ENCODE measurements around the gene CCR5AS.
"Not testable (repeated sequence)": the region's sequence is repeated elsewhere in the genome, so short reads cannot be mapped to it uniquely, and the experiment has no call there.

CCR5AS gene

DNA sequence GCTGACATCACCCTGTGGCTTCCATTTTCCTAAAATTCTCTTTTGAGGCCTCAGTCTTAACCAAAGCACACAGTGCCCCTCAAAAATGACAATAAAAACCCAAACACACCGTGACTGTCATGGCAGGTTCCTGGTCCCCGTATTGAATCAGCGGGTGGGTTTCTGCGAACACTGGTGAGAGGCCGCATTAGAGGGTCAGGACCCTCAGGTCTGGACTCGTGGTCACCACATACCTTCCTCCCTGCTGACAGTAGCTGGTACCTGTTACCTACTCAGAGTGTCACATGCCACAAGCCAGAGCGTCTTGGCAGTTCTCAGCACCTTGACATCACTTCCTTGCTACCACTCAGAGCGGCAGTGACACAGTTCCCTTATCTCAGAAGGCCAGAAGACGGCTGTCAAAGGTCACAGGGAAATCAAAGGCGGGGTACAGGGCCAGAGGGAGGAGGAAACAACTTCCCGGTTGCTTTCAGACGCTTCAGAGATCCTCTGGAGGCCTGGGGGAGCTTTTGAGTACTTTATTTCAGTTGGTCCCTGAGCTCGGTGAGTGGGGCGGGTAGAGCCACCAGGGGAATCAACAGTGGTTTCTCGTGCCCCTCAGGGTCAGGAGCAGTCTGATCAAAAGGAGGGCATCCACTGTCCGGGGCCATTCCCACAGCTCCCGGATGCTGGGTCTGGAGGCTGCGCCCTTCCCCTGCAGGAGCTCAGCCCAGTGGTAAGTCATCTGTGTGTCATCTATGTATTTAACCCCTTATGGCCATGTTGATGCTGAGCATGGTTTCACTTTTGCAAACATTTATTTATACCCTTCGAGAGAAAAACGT is at the start of gene CCR5AS, which contains the start of gene CCRL2:
TSS of gene CCR5AS (minus strand) at position 279 of the 824 bp plus-strand sequence.
TSS of gene CCRL2 (plus strand) at position 472 of the 824 bp plus-strand sequence. CDS start 821 bp downstream, outside the sequence.
- DNase-seq (ENCODE audit: extremely low read depth in 1 of 2, low read depth in 1 of 2), result peak in 1 of 2 donors; percentile 10

GRCh38 chr3:46456118-46456517 is 49.3 kb upstream of the CCR5AS start:
- DNase-seq (ENCODE audit: extremely low read depth in 1 of 2, low read depth in 1 of 2), result no peak

DNA sequence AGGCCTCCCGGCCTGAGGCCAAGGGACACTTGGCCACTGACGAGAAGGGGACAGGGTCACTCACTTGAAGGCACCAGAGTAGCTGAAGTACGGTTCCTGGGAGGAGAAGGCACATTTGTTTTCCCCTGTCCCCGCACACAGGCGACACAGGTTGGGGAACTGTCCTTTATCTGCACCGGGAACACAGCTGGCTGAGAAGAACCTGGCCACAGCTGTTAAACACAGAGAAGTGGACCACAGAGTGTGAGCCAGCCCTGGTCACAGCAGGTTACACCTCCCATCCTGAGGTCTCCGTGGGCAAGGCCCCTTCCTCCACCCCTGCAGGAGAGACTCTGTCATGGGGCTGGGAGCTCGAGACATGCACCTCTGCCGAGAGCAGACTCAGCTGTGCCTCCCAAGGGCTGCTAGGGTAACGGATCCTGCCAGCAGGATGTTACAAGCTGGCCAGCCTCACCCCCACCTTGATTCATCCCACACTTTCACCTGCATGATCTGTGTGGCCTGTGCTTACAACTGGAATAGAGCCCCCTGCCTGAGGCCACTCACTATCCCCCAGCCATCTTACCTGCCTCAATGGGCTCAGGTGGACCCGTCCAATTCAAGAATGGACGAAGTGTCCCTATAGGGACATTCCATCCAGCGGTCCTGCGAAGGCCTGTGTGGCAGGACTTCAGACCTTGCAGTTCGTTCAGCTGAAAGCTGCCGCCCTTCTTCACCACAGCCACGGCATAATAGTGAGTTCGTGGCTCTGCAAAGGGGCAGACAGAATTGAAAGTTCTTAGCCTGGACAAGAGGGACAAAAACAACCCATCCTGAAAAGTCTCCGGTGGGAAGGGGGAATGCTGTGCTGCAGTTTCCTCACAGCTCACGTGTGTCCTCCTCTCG is 48.6 kb upstream of the CCR5AS start:
- DNase-seq (ENCODE audit: extremely low read depth in 1 of 2, low read depth in 1 of 2), result no peak

DNA sequence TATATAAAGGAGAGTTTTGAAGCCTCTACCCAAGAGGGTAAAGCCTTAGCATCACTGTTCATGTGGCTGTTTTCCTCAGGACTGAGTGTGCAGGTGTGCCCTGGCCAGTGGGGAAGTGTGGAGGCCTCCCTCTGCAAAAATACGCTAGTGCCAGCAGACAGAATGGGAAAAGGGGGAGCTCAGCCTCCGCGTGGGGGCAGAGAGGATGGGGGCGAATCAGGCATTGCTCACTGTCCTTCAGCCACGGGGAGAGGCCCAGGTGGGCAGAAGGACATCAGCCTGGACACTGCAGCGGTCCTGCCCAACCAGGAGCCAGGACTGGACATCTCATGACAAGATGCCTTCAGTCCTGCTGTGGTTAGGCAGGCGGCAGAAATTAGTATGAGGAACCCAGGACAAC is 47.7 kb upstream of the CCR5AS start:
- no peak for DNase-seq (ENCODE audit: extremely low read depth in 1 of 2, low read depth in 1 of 2)

DNA sequence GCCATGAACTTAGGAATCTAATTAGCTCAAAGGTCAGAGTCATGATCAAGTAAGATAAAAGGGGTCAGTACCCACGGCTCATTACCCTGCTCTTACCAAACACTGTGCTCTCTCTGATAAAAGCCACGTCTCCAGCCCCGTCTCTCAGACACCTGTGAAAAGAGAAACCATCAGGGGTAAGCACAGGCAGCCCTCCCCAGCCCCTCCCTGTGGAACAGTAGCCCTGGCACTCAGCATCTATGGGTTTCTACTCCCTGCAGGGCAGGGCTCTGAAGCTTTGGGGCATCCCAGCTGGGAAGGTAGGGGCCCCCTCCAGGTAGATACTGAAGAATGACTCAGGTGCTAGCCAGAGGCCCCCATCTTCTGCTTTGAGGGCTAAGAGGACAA is 47.3 kb upstream of the CCR5AS start:
- DNase-seq (ENCODE audit: extremely low read depth in 1 of 2, low read depth in 1 of 2), result no peak

GRCh38 chr3:46453526-46454208 is 46.8 kb upstream of the CCR5AS start:
- DNase-seq (ENCODE audit: extremely low read depth in 1 of 2, low read depth in 1 of 2), result no peak

GRCh38 chr3:46449755-46450552 is 43.1 kb upstream of the CCR5AS start:
- DNase-seq (ENCODE audit: extremely low read depth in 1 of 2, low read depth in 1 of 2), result no peak

- no peak for DNase-seq (ENCODE audit: extremely low read depth in 1 of 2, low read depth in 1 of 2)
Observed at GRCh38 chr3:46448721-46449120, 41.9 kb upstream of the CCR5AS start.

GRCh38 chr3:46447228-46447985 is 40.5 kb upstream of the CCR5AS start:
- no peak for DNase-seq (ENCODE audit: extremely low read depth in 1 of 2, low read depth in 1 of 2)

DNA sequence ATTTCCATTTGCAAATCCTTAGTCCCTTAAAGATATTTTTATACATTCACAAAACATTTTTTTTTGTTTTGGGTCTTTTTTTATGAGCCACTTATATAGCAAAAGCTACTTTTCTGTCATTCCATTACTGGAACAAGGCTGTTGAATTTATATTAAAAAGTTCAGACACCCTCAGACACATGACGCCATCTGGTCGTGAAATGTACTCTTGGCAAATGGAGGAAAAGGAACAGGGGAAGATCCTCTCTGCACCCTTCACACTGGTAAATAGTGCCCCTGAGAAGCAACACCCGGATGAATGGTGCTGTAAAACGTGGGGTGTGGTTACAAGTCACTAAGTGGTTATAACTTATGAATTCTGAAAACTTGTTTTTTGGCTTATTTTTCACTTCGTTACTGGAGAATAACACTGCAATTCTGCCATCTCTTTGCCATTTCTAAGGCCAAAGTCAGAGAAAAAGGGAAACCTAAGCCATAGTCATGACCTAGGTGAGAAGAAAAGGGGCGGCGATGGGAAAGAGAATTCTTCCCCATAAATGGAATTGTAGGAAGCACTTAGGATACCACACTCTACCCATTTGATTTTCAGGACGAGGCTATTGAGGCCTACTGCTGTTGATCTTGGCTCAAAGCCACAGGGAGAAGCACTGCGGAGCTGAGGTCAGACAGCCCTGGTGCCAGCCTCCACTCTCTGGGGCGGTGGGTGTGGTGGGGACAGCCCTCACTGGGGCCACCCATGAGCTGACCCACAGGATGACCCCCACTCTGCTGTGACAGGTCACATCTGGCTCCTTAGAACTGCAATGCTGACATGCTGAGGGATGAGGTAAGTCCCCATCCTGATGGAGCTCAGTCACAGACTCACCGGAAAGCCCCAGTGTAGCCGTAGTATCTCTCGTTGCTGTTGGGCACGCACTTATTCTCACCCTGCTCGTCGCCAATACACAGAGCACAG is 36.0 kb upstream of the CCR5AS start:
- DNase-seq (ENCODE audit: extremely low read depth in 1 of 2, low read depth in 1 of 2), result peak in 1 of 2 donors; percentile 11

- DNase-seq (ENCODE audit: extremely low read depth in 1 of 2, low read depth in 1 of 2), result peak in 1 of 2 donors; percentile 7
Observed at GRCh38 chr3:46440531-46441294, 33.8 kb upstream of the CCR5AS start.

DNA sequence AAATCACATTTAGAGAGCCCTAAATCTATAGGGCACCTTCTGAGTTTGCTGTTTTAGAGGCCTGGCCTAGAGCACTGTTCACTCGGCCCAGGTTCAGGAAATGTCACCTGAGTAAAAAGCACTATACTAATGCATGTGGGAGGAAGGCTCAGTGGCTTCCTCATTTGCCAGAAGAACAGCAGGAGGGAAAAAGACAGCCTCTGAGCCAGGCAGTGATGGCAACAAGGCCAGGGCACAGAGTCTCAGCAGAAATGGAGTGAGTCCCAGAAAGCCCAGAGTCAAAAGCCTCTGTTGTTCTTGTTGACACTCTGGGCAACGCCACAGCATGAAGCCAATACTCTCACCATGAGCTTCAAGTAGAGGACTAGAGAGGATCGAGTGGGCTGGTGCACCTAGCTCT is 32.0 kb upstream of the CCR5AS start:
- no peak for DNase-seq (ENCODE audit: extremely low read depth in 1 of 2, low read depth in 1 of 2)

DNA sequence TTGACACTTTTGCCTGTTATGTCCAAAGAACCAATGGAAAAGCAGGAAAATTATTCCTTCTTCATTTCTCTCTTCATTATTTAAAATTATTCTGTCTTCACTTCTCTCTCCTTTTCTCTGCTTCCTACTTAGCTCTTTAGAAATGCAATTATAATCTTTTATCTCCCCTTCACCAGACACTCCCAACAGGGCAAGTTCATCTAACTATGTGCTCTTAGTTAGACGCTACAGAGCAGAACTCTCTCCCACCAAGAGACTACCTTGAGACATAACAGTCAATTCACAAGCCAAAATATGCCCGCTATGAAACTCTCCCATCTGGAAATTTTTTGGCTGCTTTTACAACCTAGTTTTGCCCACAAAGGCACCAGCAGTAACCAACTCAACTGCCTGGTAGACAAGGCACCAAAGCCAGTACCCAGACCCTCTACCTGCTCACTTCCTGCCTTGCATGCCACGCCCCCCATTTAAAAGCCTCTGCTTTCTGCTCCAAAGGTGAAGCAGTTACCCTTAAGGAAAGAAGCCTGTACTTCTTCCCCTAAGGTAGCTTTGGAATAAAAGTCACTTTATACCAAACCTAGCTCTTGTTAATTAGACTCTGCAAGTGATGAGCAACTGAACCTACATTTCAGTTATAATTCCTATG is 28.3 kb upstream of the CCR5AS start:
- DNase-seq (ENCODE audit: extremely low read depth in 1 of 2, low read depth in 1 of 2), result no peak

- DNase-seq (ENCODE audit: extremely low read depth in 1 of 2, low read depth in 1 of 2), result no peak
Observed at GRCh38 chr3:46433841-46434240, 27.0 kb upstream of the CCR5AS start.

DNA sequence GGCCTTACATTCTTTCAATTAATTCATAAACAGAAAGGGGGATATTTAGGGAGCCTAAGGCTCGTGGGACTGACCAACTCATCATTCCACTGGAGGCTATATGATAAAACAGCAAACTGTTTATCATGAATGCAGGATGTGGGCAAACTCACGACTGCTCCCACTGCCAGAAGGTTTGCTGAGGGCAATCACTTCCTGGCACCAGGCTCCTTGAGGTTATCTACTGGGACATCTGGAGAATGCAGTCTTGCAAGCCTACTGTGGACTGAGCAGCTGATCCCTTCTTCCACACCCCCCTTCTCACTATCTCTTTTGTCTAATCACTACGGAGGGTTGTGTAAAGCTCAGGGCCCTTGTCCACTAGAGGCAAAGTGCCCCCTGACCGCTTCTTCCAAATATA is 26.3 kb upstream of the CCR5AS start:
- DNase-seq (ENCODE audit: extremely low read depth in 1 of 2, low read depth in 1 of 2), result not testable (repeated sequence)

- DNase-seq (ENCODE audit: extremely low read depth in 1 of 2, low read depth in 1 of 2), result not testable (repeated sequence)
Observed at GRCh38 chr3:46431905-46432304, 25.0 kb upstream of the CCR5AS start.

DNA sequence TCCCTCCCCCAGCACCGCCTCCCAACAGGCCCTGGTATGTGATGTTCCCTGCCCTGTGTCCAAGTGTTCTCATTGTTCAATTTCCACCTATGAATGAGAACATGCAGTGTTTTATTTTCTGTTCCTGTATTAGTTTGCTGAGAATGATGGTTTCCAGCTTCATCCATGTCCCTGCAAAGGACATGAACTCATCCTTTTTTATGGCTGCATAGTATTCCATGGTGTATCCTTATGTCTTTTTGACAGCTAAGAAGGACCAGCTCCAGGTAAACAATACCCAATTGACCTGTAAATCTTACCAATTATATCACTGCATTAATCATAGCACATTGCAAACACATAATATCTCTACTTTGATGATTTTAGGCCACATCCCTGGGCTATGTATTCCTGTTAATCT is 24.0 kb upstream of the CCR5AS start:
- DNase-seq (ENCODE audit: extremely low read depth in 1 of 2, low read depth in 1 of 2), result not testable (repeated sequence)

Measured in activated CD8-positive, alpha-beta memory T cell treated with anti-CD3 and anti-CD28 coated beads for 1 hour (primary cell).